SH-SY5Y (cell line): ENCODE results near the gene KLK6.

Source experiments
- GATA2 ChIP-seq: IDR thresholded peaks from 2 replicates; pipeline ENCODE4 v1.6.1; 2011; ENCODE audit warnings: mild to moderate bottlenecking, low read depth, low read length
- GATA3 ChIP-seq: IDR thresholded peaks from 2 replicates; pipeline ENCODE4 v1.6.1; 2011; ENCODE audit warnings: low read depth, mild to moderate bottlenecking, low read length, moderate library complexity

Gene KLK6

DNA sequence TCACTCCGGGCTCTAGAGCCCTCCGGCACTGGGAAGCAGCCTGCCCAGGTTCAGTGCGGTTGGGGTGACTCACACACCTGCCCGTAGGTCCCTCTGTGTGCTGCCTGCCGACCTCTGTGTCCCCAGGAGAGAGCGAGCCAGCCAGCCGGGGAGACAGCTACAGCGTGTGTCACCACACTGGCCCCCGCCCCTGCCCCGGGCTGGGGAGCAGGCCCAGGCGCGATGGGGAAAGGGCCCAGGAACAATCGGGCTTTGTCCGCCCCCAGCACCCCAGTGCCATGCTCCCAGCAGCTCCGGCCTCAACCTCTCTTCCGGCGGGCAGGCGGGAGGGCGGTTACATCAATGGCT lies at the start of gene KLK6:
Gene KLK6 (minus strand): TSS at position 179 of the 348 bp plus-strand sequence. CDS start 1,487 bp downstream, outside the sequence.
- TF ChIP-seq GATA2 (no peak), GATA3 (no peak)

DNA sequence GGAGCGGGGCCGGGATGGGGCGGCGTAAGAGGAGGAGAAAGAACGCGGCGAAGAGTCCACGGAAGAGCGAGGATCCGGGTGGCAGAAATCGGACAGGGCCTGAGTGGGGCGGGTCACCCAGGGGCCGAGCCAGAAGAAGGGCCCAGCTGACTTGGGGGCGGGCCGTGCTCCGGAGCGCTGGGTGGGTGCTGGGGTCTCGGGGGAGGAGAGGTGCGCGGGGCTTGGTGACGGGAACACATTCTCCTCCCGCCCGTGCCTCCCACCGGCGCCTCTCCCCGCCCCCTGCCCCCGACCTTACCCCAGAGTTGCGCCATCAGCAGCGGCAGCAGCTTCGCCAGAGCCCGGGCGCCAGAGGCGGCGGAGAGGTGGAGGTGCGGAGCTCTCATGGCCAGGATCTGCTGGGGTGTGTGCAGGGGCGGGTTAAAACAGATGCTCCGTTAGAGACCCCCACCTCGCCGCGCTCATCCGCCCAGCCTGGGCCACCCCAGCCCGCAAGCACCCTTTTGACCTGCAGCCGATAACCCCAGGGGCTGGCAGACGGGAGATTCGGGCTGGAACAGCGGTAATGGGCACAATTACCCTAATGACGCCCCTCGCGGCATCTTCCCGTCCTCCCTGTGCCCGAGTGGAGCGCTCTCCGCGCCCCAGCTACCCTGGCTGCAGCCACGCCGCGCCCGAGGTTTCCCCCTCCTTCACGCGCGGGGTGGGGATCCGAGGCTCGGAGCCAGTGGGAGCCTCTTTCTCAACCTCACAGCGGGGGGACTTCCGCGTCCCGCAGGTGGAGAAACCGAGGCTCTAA lies 49.6 kb upstream of the KLK6 start:
- TF ChIP-seq GATA3, result no peak
- no peak for TF ChIP-seq GATA2

DNA sequence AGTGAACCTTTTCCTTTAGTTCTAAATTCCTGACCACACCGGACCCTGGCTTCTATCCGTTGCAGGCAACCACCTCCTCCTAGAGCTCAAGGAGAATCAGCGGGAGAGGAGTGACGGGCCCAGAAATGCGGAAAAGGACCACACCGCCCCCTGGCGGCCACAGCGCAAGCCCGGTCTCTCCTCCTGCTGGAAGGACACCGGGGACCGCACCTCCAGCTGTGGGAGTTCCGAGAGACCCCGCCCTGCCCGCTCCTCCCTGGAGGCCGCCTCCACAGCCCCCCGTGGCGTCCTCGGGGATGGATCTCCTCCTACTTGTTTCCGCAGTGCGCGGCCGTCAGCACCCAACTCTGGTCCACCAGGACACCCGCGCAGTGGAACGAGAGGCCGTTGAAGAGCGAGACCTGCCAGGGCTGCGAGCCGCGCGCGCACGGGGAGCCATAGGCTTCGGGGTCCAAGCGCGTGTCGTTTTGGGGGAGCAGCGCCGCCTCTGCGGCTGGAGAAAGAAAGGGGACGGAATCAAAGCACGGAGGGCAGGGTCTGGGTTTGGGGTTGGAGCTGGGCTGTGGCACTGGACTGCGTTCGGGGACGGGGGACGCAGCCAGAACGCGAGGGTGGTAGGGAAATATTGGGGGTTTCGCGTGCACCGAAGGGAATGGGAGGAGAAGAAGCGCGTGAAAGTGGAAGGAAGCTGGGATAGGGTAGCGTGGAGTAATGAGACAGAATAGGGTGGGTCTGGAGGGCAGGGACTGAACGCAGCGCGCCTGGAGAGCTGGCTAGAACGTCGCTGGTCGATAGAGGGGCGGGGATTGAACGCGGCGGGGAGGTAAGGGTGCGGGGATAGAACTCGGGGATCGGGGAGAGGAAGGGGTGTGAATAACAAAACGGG lies 47.6 kb upstream of the KLK6 start:
- no peak for TF ChIP-seq GATA3
- TF ChIP-seq GATA2, result no peak

DNA sequence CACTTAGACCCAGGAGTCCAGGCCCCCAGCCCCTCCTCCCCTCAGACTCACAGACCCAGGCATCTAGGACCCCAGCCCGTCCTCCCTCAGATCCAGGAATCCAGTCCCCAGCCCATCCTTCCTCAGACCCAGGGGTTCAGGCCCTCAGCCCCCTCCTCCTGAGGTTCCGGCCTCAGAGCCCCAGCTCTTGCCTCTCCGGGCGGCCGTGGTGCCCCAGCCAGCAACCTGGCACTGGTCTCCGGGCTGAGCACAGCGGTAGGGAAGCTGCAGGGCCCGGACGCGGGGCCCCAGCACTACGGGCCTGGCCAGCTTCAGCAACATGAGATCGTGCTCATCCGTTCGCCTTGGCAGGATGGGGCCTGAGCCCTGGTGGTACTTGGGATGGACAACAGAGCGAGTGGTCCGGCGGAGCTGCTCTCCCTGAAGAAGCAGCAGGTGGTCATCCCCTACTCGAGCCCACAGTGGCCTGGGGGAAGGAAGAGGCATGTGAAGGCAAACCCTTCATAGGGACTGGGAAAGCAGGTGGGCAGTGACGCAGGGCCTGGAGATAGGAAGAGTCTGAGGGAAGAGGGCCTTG lies 46.4 kb upstream of the KLK6 start:
- no peak for TF ChIP-seq GATA2
- TF ChIP-seq GATA3, result no peak

DNA sequence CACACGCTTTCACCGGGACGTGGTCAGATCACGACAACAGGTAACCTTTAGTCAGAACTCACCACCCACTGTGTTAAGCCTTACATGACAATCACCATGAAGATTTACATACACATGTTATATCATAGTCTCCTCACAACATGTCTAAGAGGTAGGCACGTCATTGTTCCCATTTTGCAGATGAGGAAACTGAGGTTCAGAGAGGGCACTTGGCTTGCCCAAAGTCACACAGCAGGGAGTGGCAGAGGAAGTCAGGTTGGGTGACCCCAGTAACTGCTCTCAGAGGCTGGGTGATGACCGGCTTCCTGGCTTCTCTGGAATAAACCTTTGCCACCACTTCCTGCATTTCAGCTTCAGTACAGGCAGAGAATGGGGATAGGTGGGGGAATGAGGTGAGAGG lies 44.9 kb upstream of the KLK6 start:
- no peak for TF ChIP-seq GATA2
- TF ChIP-seq GATA3, result no peak

DNA sequence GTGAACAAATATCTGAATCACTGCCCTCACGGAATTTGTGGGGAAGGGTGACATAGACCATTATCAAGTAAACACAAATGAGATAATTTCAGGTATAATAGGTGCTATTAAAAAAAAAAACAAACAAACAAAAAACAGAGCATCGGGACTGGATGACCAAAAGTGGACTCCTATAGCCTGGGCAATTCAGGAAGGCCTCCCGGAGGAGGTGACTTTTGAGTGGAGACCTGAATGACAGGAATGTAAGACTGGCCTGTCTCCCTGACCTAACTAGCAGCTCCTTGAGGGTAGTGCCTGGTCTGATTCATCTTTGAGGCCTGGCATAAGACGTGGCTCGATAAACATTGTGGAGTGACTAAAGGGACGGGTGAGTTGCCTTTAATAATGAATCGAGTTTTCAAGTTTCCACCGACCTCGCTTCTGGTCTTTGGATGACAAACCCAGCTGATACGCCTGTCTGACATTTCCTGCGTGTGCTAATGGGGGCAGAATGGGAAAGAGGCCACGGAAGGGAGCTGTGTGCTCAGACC lies 43.3 kb upstream of the KLK6 start:
- no peak for TF ChIP-seq GATA3
- TF ChIP-seq GATA2, result no peak

DNA sequence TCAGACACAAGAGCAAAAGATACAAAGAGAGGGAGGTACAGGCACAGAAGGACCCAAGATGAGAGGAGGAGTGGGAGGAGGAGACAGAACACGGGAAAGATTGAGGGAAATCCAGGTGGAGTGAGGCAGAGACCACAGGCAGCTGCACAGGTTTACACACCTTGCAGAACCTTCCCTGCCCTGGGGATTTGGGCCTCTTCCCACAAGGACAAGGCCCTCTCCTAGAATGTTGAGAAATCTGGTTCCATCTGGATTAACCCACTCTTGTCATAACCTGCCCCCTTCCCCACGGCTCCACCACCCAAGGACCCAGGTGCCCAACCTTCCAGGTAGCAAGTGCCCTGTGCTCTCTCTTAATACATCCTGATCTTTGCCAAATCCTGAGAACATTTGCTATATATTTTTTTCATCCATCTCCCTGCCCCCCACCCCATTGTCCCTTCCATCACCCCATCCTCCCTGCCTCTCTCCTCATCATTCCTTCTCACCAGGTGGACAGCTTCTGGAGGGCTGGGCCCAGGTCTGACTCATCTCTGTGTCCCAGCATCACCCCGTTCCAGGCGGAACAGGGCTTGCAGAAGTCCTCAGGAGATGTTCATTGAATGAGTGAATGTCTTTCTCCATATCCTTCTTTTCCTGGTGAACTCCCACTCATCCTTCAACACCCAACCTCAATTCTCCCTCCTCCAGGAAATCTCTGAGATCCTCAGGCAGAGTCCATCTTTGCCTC lies 40.8 kb upstream of the KLK6 start:
- TF ChIP-seq GATA2 (no peak), GATA3 (no peak)

DNA sequence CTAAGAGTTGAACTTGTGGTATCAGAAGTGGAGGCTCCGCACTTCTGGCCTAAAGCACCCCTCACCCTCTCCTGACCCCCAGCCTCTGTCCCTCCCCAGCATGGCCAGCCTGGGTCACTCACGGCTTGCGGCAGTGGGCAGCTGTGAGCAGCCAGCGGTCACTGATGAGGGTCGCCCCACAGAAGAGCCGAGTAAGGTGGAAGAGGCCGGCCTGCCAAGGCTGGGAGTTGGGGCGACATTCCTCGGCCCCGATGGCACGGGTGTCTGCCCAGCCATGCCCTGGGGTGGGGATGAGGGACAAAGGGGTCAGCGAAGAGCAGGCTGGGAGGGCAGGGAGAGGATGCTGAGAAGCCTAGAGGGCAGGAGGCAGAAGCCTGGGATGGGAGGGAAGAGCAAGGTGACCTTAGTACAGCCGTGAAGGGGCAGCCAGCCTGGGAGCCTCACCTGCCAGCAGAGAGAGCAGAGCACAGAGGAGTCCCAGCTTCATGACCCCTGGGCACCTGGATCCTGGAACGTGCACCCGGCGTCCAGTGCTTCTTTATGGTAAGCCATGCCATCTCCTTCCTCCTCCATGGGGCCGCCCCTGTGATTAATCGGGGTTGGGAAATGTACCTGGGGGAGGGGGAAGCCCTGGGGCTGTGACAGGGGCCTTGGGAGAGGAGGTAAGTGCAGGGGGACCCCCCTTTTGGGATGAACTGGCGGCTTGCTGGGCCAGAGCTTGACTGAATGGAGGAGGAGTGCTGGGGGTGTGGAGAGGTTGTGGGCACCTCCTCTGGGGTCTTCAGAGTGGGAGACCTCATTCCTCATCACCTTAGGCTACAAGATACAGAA lies 39.9 kb upstream of the KLK6 start:
- TF ChIP-seq GATA2 (no peak), GATA3 (no peak)

DNA sequence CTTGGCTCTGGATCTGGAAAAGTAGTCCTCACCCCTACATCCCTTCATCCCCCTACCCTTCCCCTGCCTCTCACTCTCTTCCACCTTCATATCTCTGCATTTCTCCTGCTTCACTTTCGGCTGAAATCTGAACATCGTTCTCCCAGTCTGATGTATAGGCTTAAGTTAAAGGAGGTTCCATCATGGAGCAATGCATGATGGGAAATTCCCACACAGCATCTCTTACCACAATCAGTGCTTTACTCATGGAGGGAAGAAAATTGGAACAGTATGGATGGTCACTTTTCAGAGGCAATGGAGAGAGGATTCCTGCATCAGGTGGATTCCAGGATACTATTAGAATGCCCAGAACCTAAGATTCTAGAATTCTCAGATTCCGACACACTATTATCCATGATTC lies 38.1 kb upstream of the KLK6 start:
- TF ChIP-seq GATA2, result no peak
- TF ChIP-seq GATA3, result no peak

DNA sequence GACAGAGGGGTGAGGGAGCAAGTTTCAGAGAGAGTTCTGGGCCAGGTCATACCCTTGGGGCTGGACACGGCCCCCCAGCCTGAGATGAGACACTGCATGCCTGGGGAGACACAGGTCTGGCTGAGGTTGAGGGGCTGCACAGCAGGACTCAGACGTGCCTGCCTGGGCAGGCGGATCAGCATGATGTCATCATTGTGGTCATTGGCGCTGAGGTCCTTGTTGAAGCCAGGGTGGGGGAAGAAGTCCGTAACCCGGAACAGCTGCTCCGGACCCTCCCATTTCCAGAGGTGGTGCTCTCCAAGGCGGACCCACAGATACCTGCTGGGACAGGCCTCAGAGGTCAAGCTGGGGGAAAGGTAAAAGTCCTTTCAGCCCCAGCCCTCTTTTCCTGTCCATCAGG lies 37.0 kb upstream of the KLK6 start:
- TF ChIP-seq GATA3, result no peak
- no peak for TF ChIP-seq GATA2

DNA sequence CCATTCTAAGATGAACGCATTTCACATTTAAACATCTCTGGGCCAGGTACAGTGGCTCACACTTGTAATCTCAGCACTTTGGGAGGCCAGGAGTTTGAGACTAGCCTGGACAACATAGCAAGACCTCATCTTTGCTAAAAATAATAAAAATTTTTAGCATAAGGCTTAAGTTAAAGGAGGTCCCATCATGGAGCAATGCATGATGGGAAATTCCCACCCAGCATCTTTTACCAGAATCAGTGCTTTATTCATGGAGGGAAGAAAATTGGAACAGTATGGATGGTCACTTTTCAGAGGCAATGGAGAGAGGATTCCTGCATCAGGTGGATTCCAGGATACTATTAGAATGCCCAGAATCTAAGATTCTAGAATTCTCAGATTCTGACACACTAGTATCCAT lies 35.9 kb upstream of the KLK6 start:
- TF ChIP-seq GATA2, result no peak
- no peak for TF ChIP-seq GATA3

DNA sequence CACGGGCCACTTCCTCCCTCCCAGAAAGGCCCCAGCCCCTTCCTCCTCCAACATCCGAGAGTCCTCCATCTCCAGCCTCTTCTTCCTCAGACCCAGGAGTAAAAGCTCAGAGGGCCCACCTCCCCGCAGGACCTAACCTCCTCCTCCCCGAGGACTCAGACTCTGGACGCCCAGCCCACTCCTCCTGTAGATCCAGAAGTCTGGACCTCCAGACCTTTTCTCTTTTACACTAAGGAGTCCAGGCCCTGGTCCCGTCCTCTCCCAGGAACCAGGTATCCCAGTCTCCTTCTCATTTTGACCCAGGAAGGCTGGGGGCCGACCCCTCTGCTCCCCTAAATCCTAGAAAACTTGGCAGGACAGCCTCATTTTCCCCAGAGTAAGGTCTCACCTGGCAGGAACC lies 33.9 kb upstream of the KLK6 start:
- TF ChIP-seq GATA3 (no peak), GATA2 (no peak)

DNA sequence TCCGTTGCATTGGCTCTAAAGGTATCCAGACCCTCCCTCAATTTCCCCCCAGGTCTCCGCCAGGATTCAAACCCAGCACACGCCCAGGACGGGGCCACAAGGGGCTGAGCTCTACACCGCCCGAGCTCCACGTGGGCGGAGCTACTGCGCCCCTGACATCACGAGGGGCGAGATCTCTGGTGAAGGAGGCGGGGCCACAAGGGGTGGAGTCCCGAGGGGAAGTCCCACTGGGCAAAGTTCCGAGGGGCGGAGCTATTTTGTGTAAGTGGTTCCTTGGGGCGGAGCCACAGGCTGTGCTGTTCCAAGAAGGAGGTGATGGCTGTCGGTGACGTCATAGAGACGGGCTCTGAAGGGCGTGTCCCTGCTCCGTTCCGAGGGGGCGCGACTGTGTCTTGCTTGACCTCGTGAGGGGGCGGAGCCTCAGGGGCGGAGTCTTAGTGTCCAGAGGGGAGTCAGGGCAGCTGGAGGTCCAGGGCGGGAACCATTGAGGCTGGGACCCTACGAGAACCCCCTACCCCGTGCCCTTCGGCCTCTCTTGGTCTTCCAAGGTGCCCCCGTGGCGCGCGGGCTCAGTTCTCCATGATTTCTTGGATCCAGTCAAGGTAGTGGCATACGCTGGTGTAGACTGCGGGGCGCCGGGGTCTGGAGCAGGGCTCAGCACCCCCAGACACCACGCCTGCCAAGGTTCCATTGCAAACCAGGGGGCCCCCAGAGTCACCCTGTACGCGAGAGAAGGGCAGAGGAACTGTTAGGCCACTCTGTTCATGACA lies 33.3 kb upstream of the KLK6 start:
- TF ChIP-seq GATA2 (no peak), GATA3 (no peak)
